Measurements from ENCODE around the gene CADPS2.

The CADPS2 gene

GRCh38 chr7:122337011-122337410 is 549.2 kb downstream of the CADPS2 start:
- ATAC-seq (ENCODE audit: insufficient read depth, low read depth) (no peak), DNase-seq (no peak)
- Histone ChIP-seq H3K27me3 (ENCODE audit: insufficient read depth, low read length, poor library complexity) (no peaks in the 10 kb centered on the region), H3K27ac (ENCODE audit: low read length) (no peak overlapping the region), H3K9ac (ENCODE audit: low read depth, low read length) (no peak overlapping the region), H3K4me1 (ENCODE audit: insufficient read depth, low read length) (no peaks in the 10 kb centered on the region), H2AFZ (ENCODE audit: low read depth, low read length) (no peak overlapping the region), H3K4me2 (ENCODE audit: insufficient read depth, low read length) (no peak overlapping the region), H3K9me3 (ENCODE audit: insufficient read depth, low read length, severe bottlenecking) (no peaks in the 10 kb centered on the region), H4K20me1 (ENCODE audit: insufficient read depth, low read length) (no peaks in the 10 kb centered on the region), H3K79me2 (ENCODE audit: insufficient read depth, low read length) (no peaks in the 10 kb centered on the region), H3K4me3 (ENCODE audit: low read depth in 1 of 2, low read length in 2 of 2) (no peak overlapping the region), H3K36me3 (ENCODE audit: insufficient read depth, low read length) (no peaks in the 10 kb centered on the region)
- TF ChIP-seq CTCF (IDR thresholded peaks at IDR 0.05; ENCODE audit: borderline replicate concordance, extremely low read depth, low read length, poor library complexity, severe bottlenecking), result no peak

- Histone ChIP-seq H3K27ac (ENCODE audit: low read length) (no peak overlapping the region), H4K20me1 (ENCODE audit: insufficient read depth, low read length) (no peaks in the 10 kb centered on the region), H3K4me1 (ENCODE audit: insufficient read depth, low read length) (no peaks in the 10 kb centered on the region), H3K9ac (ENCODE audit: low read depth, low read length) (no peak overlapping the region), H3K27me3 (ENCODE audit: insufficient read depth, low read length, poor library complexity) (no peaks in the 10 kb centered on the region), H3K4me3 (ENCODE audit: low read depth in 1 of 2, low read length in 2 of 2) (no peak overlapping the region), H3K36me3 (ENCODE audit: insufficient read depth, low read length) (no peaks in the 10 kb centered on the region), H3K79me2 (ENCODE audit: insufficient read depth, low read length) (no peaks in the 10 kb centered on the region), H2AFZ (ENCODE audit: low read depth, low read length) (no peak overlapping the region), H3K9me3 (ENCODE audit: insufficient read depth, low read length, severe bottlenecking) (no peaks in the 10 kb centered on the region), H3K4me2 (ENCODE audit: insufficient read depth, low read length) (no peak overlapping the region)
- DNase-seq, result no peak
- TF ChIP-seq EZH2 (IDR thresholded peaks at IDR 0.05; ENCODE audit: borderline replicate concordance, low read depth, low read length, severe bottlenecking), result no peak
- TF ChIP-seq CTCF (IDR thresholded peaks at IDR 0.05; ENCODE audit: borderline replicate concordance, extremely low read depth, low read length, poor library complexity, severe bottlenecking), result no peak
- no peak for ATAC-seq (ENCODE audit: insufficient read depth, low read depth)
Observed at GRCh38 chr7:122329145-122329802, 557.0 kb downstream of the CADPS2 start.

- Histone ChIP-seq H4K20me1 (ENCODE audit: insufficient read depth, low read length) (no peaks in the 10 kb centered on the region), H3K4me3 (ENCODE audit: low read depth in 1 of 2, low read length in 2 of 2) (no peak overlapping the region), H2AFZ (ENCODE audit: low read depth, low read length) (no peak overlapping the region), H3K27ac (ENCODE audit: low read length) (no peak overlapping the region), H3K36me3 (ENCODE audit: insufficient read depth, low read length) (no peaks in the 10 kb centered on the region), H3K27me3 (ENCODE audit: insufficient read depth, low read length, poor library complexity) (no peaks in the 10 kb centered on the region), H3K79me2 (ENCODE audit: insufficient read depth, low read length) (no peaks in the 10 kb centered on the region), H3K4me2 (ENCODE audit: insufficient read depth, low read length) (no peak overlapping the region), H3K9ac (ENCODE audit: low read depth, low read length) (no peak overlapping the region), H3K4me1 (ENCODE audit: insufficient read depth, low read length) (no peaks in the 10 kb centered on the region), H3K9me3 (ENCODE audit: insufficient read depth, low read length, severe bottlenecking) (no peaks in the 10 kb centered on the region)
- ATAC-seq (ENCODE audit: insufficient read depth, low read depth), result no peak
- TF ChIP-seq CTCF (IDR thresholded peaks at IDR 0.05; ENCODE audit: borderline replicate concordance, extremely low read depth, low read length, poor library complexity, severe bottlenecking), result no peak
- DNase-seq, result no peak
Observed at GRCh38 chr7:122327969-122328368, 558.3 kb downstream of the CADPS2 start.
